ENCODE measurements around the gene RGS19.
"Not testable (repeated sequence)": the region's sequence is repeated elsewhere in the genome, so short reads cannot be mapped to it uniquely, and the experiment has no call there.

Gene RGS19

GRCh38 chr20:64092258-64093012 lies 13.1 kb upstream of the RGS19 start:
- no peak for DNase-seq

GRCh38 chr20:64091770-64092169 lies 12.5 kb upstream of the RGS19 start:
- no peak for DNase-seq

DNA sequence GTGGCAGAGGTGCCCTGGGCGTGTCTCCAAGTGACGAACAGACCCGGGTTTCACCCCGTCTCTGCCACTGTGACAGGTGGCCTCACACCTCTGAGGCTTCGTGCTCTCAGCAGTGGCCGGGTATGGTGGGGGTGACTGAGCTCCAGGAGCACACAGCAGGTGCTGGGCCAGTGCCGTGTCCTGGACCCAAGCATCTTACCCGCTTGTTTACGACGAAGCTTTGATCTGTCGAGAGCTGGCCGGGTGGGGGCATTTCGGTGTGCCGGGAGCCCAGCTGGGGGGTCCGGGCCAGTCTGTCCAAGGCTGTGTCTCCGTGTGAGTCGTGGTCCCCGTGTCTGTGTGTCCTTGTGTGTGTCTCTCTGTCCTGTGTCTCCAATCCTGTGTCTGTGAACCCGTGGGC lies 12.0 kb upstream of the RGS19 start:
- DNase-seq, result no peak

GRCh38 chr20:64090165-64090564 lies 10.8 kb upstream of the RGS19 start:
- no peak for DNase-seq

GRCh38 chr20:64088586-64088985 lies 9.3 kb upstream of the RGS19 start:
- DNase-seq, result not testable (repeated sequence)

DNA sequence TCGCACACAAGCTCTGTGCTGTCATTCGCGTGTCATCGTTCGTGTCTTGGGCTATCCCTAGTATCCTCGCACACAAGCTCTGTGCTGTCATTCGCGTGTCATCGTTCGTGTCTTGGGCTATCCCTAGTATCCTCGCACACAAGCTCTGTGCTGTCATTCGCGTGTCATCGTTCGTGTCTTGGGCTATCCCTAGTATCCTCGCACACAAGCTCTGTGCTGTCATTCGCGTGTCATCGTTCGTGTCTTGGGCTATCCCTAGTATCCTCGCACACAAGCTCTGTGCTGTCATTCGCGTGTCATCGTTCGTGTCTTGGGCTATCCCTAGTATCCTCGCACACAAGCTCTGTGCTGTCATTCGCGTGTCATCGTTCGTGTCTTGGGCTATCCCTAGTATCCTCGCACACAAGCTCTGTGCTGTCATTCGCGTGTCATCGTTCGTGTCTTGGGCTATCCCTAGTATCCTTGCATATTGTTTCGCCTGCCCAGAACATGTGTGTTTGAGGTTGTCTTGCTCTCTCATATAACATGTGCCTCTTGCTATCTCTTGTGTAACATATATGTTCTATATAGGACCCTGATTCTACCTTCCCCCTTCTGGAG lies 8.0 kb upstream of the RGS19 start:
- not testable (repeated sequence) for DNase-seq

GRCh38 chr20:64086801-64087200 lies 7.5 kb upstream of the RGS19 start:
- DNase-seq, result no peak

- no peak for DNase-seq
Observed at GRCh38 chr20:64084685-64085152, 5.4 kb upstream of the RGS19 start.

DNA sequence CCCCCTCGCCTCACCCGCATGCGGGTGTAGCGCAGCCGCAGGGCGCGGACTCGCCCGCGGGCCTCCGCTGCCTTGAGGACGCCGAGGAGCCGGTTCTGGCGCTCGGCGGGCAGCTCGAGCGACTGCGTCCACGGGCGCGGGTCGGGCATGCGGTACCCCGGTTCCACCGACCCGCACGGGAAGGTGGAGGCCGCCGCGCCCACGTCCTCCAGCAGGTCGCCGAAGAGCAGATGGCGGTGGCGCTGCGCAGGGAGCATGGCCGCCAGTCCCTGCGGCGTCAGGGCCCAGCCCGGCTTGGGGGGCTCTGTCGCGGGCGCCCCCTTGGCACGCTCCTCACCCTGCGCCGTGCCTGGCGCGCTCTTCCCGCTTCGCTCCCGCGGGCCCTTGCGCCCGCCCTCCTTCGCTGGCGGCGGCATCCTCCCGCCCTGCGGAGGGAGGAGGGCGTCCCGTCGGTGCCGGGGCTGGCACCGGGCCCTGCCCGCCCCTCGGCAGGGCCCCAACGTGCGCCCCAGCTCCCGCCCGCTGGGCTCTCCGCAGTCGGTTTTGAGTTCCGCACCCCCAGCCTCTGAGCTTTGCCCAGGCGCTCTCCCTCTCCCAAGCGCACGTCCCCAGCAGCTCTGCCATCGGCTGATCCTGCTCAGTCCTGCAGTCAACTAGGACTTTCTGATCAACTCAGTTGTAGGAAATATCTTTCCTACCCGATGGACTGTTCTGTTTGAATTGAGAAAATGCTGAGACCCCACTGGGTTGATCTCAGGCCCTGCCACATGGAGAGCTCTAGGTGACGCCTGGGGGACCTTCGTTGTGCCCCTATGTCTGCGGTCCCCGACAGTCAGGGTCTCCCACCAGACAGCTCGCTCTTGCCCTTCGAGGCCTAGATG lies 4.7 kb upstream of the RGS19 start, which contains the start of gene LKAAEAR1:
Gene LKAAEAR1 (minus strand): TSS at position 595 of the 881 bp plus-strand sequence. CDS start 179 bp downstream, at position 416.
- DNase-seq, result no peak

DNA sequence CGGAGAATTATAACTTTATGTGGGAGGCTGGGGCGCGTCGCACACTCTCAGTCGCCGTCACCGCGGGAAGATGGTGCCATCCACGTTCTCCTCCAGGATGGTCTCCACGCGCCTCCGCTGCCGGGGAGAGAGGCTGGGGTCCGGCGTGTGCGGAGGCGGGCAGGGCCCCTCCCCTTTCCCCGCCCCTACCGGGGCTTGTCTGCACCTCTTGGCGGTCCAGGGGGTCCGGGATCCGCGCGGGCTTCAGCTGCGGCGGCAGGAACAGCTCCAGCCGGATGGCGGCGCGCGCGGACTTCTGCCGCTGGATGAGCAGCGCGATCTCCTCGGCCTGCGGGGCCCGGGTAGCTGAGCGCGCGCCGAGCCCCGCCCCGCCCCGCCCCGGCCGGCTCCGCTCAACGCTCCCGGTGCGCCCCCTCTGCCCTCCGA lies 4.1 kb upstream of the RGS19 start:
- peak; percentile 56 for DNase-seq

GRCh38 chr20:64082820-64083377 lies 3.6 kb upstream of the RGS19 start:
- DNase-seq, result no peak

DNA sequence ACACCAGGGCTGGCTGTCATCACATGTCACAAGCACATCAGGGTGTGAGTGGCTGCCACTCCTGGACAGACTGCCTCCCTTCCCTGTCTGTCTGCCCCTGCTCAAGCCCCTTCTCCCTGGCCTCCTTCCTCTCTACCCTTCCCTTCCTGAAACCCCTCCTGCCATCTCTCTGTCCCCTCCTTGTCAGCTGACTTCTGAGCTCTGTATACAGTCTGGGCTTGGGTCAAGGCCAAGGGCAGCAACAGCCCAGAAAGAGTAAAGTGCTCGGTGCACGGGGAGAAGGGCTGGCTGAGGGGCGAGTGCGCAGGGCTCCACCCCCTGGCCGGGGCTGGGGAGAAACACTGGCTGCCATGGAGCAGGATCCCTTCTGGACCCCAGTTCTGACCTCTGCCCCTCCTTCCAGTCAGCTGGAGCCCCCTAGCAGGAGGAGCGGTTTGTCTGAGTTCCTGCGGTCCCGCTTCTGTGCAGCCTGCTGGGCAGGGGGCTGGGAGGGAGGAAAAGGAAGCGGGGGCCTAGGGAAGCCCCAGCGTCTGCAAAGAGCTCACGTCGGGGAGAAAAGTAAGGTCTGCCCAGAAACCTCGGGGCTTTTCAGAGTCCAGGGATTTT lies 2.9 kb upstream of the RGS19 start:
- no peak for DNase-seq

DNA sequence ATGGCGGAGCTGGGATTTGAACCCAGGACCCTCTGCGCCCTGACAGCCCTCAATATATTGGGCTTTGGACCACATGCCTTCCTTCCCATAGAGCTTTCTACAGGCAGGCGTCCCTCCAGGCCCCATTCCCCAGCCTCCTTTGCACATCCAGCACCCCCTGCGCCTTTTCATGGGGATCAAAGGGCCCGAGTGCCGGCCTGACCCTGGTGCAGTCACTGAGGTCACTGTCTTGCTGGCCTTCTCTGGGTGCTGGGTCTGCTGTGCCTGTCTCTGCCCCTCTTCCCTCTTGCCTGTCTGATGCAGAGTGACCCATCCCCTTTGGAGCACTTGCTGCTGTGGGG lies 2.3 kb upstream of the RGS19 start:
- no peak for DNase-seq

DNA sequence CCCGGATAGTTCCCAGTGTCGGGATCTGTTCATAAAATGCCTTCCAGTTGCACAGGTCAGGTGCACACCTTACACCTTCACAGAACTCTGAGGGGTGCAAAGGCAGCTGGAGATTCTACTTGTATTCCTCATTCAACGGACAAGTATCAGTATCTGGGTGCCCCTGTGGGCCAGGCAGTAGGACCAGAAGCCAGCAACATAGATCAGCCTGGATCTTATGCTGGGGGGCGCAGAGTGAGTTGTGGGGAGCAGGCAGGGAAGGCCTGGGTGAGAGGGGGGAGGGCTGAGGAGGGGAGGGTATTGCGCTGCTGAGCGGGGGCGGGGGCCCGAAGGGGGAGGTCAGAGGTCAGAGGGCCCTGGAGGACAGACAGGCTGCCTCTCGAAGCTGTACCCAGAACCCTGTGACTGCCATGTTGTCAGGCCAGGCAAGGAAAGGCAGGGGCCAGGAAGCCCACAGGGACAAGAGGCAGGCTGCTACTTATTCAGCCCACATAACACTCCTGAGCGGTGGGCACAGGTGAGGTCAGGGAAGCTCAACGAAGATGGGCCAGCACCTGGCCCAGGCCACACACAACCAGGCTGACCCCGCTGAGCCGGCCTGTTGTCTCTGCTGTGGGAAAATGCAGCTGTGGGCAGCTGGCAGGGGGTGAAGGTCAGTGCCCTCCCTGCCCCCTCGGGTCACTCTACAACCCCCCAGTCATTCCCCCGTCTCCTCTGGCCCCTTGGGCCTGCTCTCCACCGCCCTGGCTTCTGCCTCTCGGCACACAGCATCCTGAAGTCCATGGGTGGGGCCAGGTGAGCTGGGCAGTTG lies 1.7 kb upstream of the RGS19 start:
- DNase-seq, result no peak

- peak; percentile 58 for DNase-seq
Observed at GRCh38 chr20:64080013-64080812, 895 bp upstream of the RGS19 start, which contains the start of gene OPRL1. Gene OPRL1, plus strand, starts transcription at chr20:64080082. Its CDS starts 12,639 bp downstream, at chr20:64092721.

DNA sequence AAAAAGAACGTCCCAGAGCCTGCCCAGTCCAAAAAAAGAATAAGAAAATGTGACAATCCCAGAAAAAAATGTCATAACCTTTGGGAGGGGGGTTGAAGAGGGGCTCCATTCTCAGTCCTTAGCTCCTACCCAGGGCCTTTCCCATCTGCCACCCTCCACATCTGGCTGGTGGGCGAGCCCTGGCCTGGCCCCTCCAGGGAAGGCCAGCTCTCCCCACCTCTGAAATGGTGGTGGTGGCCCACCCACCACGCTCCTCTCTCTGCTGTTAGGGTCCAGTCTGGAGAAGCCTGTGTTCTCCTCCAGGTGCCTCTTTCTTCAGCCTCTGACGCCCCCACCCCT lies 415 bp downstream of the RGS19 start:
- no peak for DNase-seq

- peak; percentile 45 for DNase-seq
Observed at GRCh38 chr20:64077876-64078551, 1.3 kb downstream of the RGS19 start.

GRCh38 chr20:64077541-64077875 lies 1.8 kb downstream of the RGS19 start:
- no peak for DNase-seq

DNA sequence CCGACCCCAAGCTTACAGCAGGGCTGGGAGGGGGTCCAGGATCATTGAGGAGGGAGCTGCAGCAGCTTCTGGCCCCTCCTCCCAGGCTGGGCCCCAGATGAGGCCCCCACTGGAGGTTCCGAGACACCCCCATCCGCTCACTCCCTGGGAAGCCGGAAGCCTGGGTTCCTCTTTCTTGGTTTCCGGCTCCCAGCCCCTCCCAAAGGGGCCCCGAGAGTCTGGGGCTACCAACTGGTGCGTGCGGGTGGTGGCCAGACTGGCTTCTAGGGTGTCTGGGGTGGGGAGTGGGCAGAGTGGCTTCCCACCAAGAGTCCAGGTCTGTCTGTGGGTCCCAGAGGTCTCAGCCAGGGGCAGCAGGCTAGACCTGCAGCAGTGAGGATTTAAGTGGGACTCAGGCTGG lies 2.2 kb downstream of the RGS19 start:
- DNase-seq, result no peak
